HG03196 (cell line): ENCODE results near the gene LENG1.
"Not testable (repeated sequence)": the region's sequence is repeated elsewhere in the genome, so short reads cannot be mapped to it uniquely, and the experiment has no call there.

Experiments used
- ATAC-seq: cut with Tn5 transposase; IDR thresholded peaks from one replicate; pipeline ENCODE4 v1.9.1; 2021; ENCODE audit not compliant: unreplicated experiment

The LENG1 gene

GRCh38 chr19:54159352-54160181 is at the start of gene LENG1:
TSS of gene LENG1 (minus strand) at chr19:54159721. CDS start at chr19:54159695, 26 bp downstream.
- ATAC-seq = peak; percentile 87

- ATAC-seq = no peak
Observed at GRCh38 chr19:54208784-54209057, 49.2 kb upstream of the LENG1 start.

GRCh38 chr19:54207983-54208783 is 48.7 kb upstream of the LENG1 start:
- ATAC-seq = no peak

GRCh38 chr19:54207676-54207982 is 48.1 kb upstream of the LENG1 start:
- no peak for ATAC-seq

GRCh38 chr19:54207193-54207592 is 47.7 kb upstream of the LENG1 start:
- ATAC-seq = not testable (repeated sequence)

GRCh38 chr19:54206831-54207177 is 47.3 kb upstream of the LENG1 start:
- ATAC-seq = no peak

GRCh38 chr19:54206030-54206830 is 46.7 kb upstream of the LENG1 start:
- no peak for ATAC-seq

GRCh38 chr19:54204767-54205468 is 45.4 kb upstream of the LENG1 start:
- no peak for ATAC-seq

GRCh38 chr19:54203151-54203611 is 43.7 kb upstream of the LENG1 start:
- no peak for ATAC-seq

GRCh38 chr19:54201980-54202379 is 42.5 kb upstream of the LENG1 start:
- no peak for ATAC-seq

GRCh38 chr19:54201172-54201701 is 41.7 kb upstream of the LENG1 start:
- no peak for ATAC-seq

- ATAC-seq = no peak
Observed at GRCh38 chr19:54199401-54199800, 39.9 kb upstream of the LENG1 start.

GRCh38 chr19:54197121-54197520 is 37.6 kb upstream of the LENG1 start:
- no peak for ATAC-seq

GRCh38 chr19:54196536-54196935 is 37.0 kb upstream of the LENG1 start:
- no peak for ATAC-seq

- not testable (repeated sequence) for ATAC-seq
Observed at GRCh38 chr19:54194463-54194862, 34.9 kb upstream of the LENG1 start.

- ATAC-seq = no peak
Observed at GRCh38 chr19:54193011-54193410, 33.5 kb upstream of the LENG1 start.

- no peak for ATAC-seq
Observed at GRCh38 chr19:54191811-54192453, 32.4 kb upstream of the LENG1 start.

- ATAC-seq = peak; percentile 24
Observed at GRCh38 chr19:54191011-54191810, 31.7 kb upstream of the LENG1 start, which contains the start of gene TSEN34. TSS of gene TSEN34 (plus strand) at chr19:54191308. CDS start at chr19:54191365, 57 bp downstream.

GRCh38 chr19:54190503-54191010 is 31.0 kb upstream of the LENG1 start:
- peak; percentile 44 for ATAC-seq
